GM23248 (cell line): ENCODE measurements around the gene KIFAP3.

ENCODE experiments used
- EZH2 ChIP-seq: fragments of 200-600 bp; sonication (generic); IDR thresholded peaks from 2 replicates; pipeline ENCODE4 v1.6.1; 2018; ENCODE audit warnings: antibody characterized with exemption, mild to moderate bottlenecking; ENCODE audit not compliant: insufficient read depth, poor library complexity, severe bottlenecking
- EZH2phosphoT487 ChIP-seq: fragments of 200-600 bp; sonication (generic); IDR thresholded peaks from 2 replicates; pipeline ENCODE4 v1.6.1; 2018; ENCODE audit warnings: antibody characterized with exemption, moderate library complexity, mild to moderate bottlenecking, low read depth; ENCODE audit not compliant: insufficient read depth

DNA sequence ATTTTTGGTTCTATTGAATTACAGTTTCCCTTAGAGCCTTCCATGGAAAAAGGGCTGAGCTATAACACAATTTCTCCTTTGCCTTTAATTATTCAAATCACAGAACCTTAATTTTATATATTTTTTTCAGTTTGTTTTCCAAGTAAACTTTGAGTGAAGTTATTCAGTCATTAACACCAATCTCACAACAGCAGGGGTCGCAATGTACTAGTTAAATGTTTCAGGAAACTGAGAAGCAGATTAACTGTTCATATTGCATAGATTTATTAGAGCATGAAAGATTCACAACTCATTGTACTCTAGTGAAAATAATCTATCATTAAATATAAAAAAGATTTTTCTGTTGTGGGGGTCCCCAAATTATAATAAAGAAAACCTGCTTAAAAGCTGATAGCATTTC lies 64.1 kb downstream of the KIFAP3 start:
- TF ChIP-seq EZH2phosphoT487 (no peak), EZH2 (no peak)
